Activated CD8-positive, alpha-beta memory T cell treated with anti-CD3 and anti-CD28 coated beads, Interleukin-2, amount 50 U/mL, for 24 hours (primary cell): ENCODE results near the gene CLPX.
"Not testable (repeated sequence)": the region's sequence is repeated elsewhere in the genome, so short reads cannot be mapped to it uniquely, and the experiment has no call there.

Source experiments
- DNase-seq: peaks from one replicate; pipeline ENCODE4 v3.0.0-alpha.2; 2020; ENCODE audit errors: extremely low read depth

The CLPX gene

GRCh38 chr15:65206750-65207149 is 21.6 kb upstream of the CLPX start:
- DNase-seq = no peak

GRCh38 chr15:65204931-65205660 is 20.0 kb upstream of the CLPX start:
- DNase-seq = no peak

GRCh38 chr15:65204236-65204930 is 19.2 kb upstream of the CLPX start:
- no peak for DNase-seq

- DNase-seq = no peak
Observed at GRCh38 chr15:65201918-65202317, 16.8 kb upstream of the CLPX start.

- no peak for DNase-seq
Observed at GRCh38 chr15:65198571-65198970, 13.4 kb upstream of the CLPX start.

GRCh38 chr15:65197337-65197645 is 12.1 kb upstream of the CLPX start:
- DNase-seq = no peak

- DNase-seq = no peak
Observed at GRCh38 chr15:65196637-65197336, 11.6 kb upstream of the CLPX start.

- DNase-seq = no peak
Observed at GRCh38 chr15:65195548-65195923, 10.4 kb upstream of the CLPX start.

- no peak for DNase-seq
Observed at GRCh38 chr15:65194826-65195547, 9.8 kb upstream of the CLPX start.

- DNase-seq = no peak
Observed at GRCh38 chr15:65192016-65192415, 6.9 kb upstream of the CLPX start.

GRCh38 chr15:65189102-65189740 is 4.1 kb upstream of the CLPX start:
- no peak for DNase-seq

GRCh38 chr15:65188472-65188871 is 3.3 kb upstream of the CLPX start:
- DNase-seq = not testable (repeated sequence)

- DNase-seq = no peak
Observed at GRCh38 chr15:65184305-65184867, 756 bp downstream of the CLPX start.

- no peak for DNase-seq
Observed at GRCh38 chr15:65183865-65184159, 1.3 kb downstream of the CLPX start.

- no peak for DNase-seq
Observed at GRCh38 chr15:65182538-65182937, 2.6 kb downstream of the CLPX start.

GRCh38 chr15:65181582-65182353 is 3.4 kb downstream of the CLPX start:
- DNase-seq = not testable (repeated sequence)

GRCh38 chr15:65180167-65180566 is 5.0 kb downstream of the CLPX start:
- DNase-seq = no peak

GRCh38 chr15:65177901-65178300 is 7.2 kb downstream of the CLPX start:
- no peak for DNase-seq

- DNase-seq = no peak
Observed at GRCh38 chr15:65176056-65176455, 9.1 kb downstream of the CLPX start.

- no peak for DNase-seq
Observed at GRCh38 chr15:65175511-65175910, 9.6 kb downstream of the CLPX start.

GRCh38 chr15:65174509-65174908 is 10.6 kb downstream of the CLPX start:
- no peak for DNase-seq
